Panc1 (cell line): Measurements from ENCODE around the gene DNPEP. TPM values are rescaled to one million over a fixed set of nuclear protein-coding genes. Genes with fewer than 3 reads are reported as not detected.

Experiments
- ATAC-seq: fragments of 200-7000 bp; cut with Tn5 transposase; 2 replicates; pipeline ENCODE4 v1.9.1; 2020; ENCODE audit warnings: mild to moderate bottlenecking, moderate library complexity
- BruUV-seq: library from RNA; stranded (reverse); fragments of 400-500 nt; replicated peaks from 2 replicates; lab custom pipeline; 2021; lab: Mats Ljungman, UMichigan
- CTCF ChIA-PET: fragments of 300-600 bp; sonication (Branson Sonifier 250); formaldehyde crosslinking; loops from one replicate; lab custom pipeline; 2022; ENCODE audit warnings: antibody characterized with exemption; lab: Charles Lee
- POLR2A ChIA-PET: fragments of 300-600 bp; sonication (Branson Sonifier 250); formaldehyde crosslinking; loops from one replicate; lab custom pipeline; 2022; ENCODE audit warnings: antibody characterized with exemption; lab: Charles Lee
- DNase-seq: peaks from one replicate; pipeline ENCODE4 v3.0.0-alpha.2; 2010; ENCODE audit warnings: low read depth, low spot score
- H3K27ac ChIP-seq: 2 replicates; pipeline ENCODE4 v1.5.1; 2011; ENCODE audit warnings: mild to moderate bottlenecking, low read length, inconsistent platforms
- H3K27me3 ChIP-seq: fragments of 200-500 bp; sonication (Bioruptor generic); 2 replicates; pipeline ENCODE4 v1.6.0; 2014; ENCODE audit warnings: low read length, inconsistent platforms; ENCODE audit not compliant: control insufficient read depth, insufficient read depth
- H3K36me3 ChIP-seq: fragments of 200-500 bp; sonication (Bioruptor generic); 2 replicates; pipeline ENCODE4 v1.5.1; 2014; ENCODE audit warnings: inconsistent platforms, mild to moderate bottlenecking, low read length, moderate library complexity; ENCODE audit not compliant: control insufficient read depth, insufficient read depth
- H3K4me1 ChIP-seq: 2 replicates; pipeline ENCODE4 v1.5.1; 2011; ENCODE audit warnings: inconsistent platforms, mild to moderate bottlenecking, low read length, moderate library complexity; ENCODE audit not compliant: control insufficient read depth, insufficient read depth
- H3K4me3 ChIP-seq, 2 experiments: 2 replicates each; pipeline ENCODE4 v1.5.1; 2011 to 2012; ENCODE audit warnings: low read depth in 2 of 2, low read length in 2 of 2, mild to moderate bottlenecking in 2 of 2, inconsistent platforms in 1 of 2, moderate library complexity in 1 of 2
- H3K9me3 ChIP-seq: fragments of 200-500 bp; sonication (Bioruptor generic); 2 replicates; pipeline ENCODE4 v1.5.1; 2014; ENCODE audit warnings: low read depth, mild to moderate bottlenecking, inconsistent platforms, low read length, moderate library complexity; ENCODE audit not compliant: control insufficient read depth, insufficient read depth
- POLR2AphosphoS5 ChIP-seq: IDR thresholded peaks from 2 replicates; pipeline ENCODE4 v1.6.1; 2012; ENCODE audit warnings: mild to moderate bottlenecking, low read depth, low read length, moderate library complexity
- REST ChIP-seq, 2 experiments: IDR thresholded peaks; 2 replicates each; pipeline ENCODE4 v1.6.1; 2011 to 2012; ENCODE audit warnings: low read depth in 2 of 2, control low read depth in 1 of 2, low read length in 1 of 2, mild to moderate bottlenecking in 1 of 2, moderate library complexity in 1 of 2; ENCODE audit not compliant: insufficient read depth in 1 of 2
- SIN3A ChIP-seq: IDR thresholded peaks from 2 replicates; pipeline ENCODE4 v1.6.1; 2012; ENCODE audit warnings: low read depth, mild to moderate bottlenecking, low read length, moderate library complexity, borderline replicate concordance; ENCODE audit not compliant: insufficient read depth
- TCF7L2 ChIP-seq: IDR thresholded peaks from 2 replicates; pipeline ENCODE4 v1.6.1; 2011; ENCODE audit warnings: mild to moderate bottlenecking, low read depth, low read length, inconsistent platforms
- in situ Hi-C: cut with HindIII; loops from 2 replicates; pipeline ENCODE4 v1.10.0; 2016; ENCODE audit warnings: low sequenced_read_pairs, low pct_unique_long_range_greater_than_20kb
- intact Hi-C: fragments of 100-400 bp; cut with micrococcal nuclease; formaldehyde crosslinking; loops from one replicate; pipeline ENCODE4 v1.10.0; 2022; ENCODE audit not compliant: unreplicated experiment
- total RNA-seq: library from RNA; stranded (reverse); gene quantifications from one replicate; pipeline ENCODE4 v1.2.1, GENCODE V29; 2021; ENCODE audit not compliant: unreplicated experiment
- TF ChIP-seq, protein P1 (sequence below): fragments of 450-650 bp; IDR thresholded peaks from 2 replicates; pipeline ENCODE4 v1.5.1; 2017; ENCODE audit warnings: mild to moderate bottlenecking

DNPEP gene
- total RNA-seq, 1 experiment from 2014 or later: 107 TPM

GRCh38 chr2:219436491-219436890 is 48.8 kb upstream of the DNPEP start:
- no TSS peak for BruUV-seq
- no peak overlapping the region for H3K27ac ChIP-seq
- TF ChIP-seq, protein P1, sequence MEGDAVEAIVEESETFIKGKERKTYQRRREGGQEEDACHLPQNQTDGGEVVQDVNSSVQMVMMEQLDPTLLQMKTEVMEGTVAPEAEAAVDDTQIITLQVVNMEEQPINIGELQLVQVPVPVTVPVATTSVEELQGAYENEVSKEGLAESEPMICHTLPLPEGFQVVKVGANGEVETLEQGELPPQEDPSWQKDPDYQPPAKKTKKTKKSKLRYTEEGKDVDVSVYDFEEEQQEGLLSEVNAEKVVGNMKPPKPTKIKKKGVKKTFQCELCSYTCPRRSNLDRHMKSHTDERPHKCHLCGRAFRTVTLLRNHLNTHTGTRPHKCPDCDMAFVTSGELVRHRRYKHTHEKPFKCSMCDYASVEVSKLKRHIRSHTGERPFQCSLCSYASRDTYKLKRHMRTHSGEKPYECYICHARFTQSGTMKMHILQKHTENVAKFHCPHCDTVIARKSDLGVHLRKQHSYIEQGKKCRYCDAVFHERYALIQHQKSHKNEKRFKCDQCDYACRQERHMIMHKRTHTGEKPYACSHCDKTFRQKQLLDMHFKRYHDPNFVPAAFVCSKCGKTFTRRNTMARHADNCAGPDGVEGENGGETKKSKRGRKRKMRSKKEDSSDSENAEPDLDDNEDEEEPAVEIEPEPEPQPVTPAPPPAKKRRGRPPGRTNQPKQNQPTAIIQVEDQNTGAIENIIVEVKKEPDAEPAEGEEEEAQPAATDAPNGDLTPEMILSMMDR: no peak
- TF ChIP-seq SIN3A (no peak), REST (IDR thresholded peaks at IDR 0.05; ENCODE audit: insufficient read depth in 1 of 2, low read depth in 2 of 2, low read length in 1 of 2) (no peak), POLR2AphosphoS5 (no peak), TCF7L2 (no peak)
- H3K4me3 ChIP-seq: no peak overlapping the region
- H3K9me3 ChIP-seq: no peaks in the 10 kb centered on the region
- intact Hi-C loops (no loop called here), in situ Hi-C loops (no loop called here)
- ATAC-seq (no peak), DNase-seq (no peak)
- H3K27me3 ChIP-seq: peaks cover 8% of the 10 kb centered on the region
- peaks cover 6% of the 10 kb centered on the region for H3K4me1 ChIP-seq
- CTCF ChIA-PET: no interaction called here
- no peaks in the 10 kb centered on the region for H3K36me3 ChIP-seq
- POLR2A ChIA-PET: no interaction called here

- Histone ChIP-seq H3K36me3 (no peaks in the 10 kb centered on the region), H3K4me3 (no peak overlapping the region), H3K27ac (no peak overlapping the region), H3K9me3 (no peaks in the 10 kb centered on the region), H3K27me3 (peaks cover under 1% of the 10 kb centered on the region; the same call in 1 of the 2 replicates), H3K4me1 (no peaks in the 10 kb centered on the region)
- TF ChIP-seq POLR2AphosphoS5 (no peak), REST (IDR thresholded peaks at IDR 0.05; ENCODE audit: insufficient read depth in 1 of 2, low read depth in 2 of 2, low read length in 1 of 2) (no peak), SIN3A (no peak), TCF7L2 (no peak)
- TF ChIP-seq, protein P1: no peak
- POLR2A ChIA-PET: no interaction called here
- in situ Hi-C loops: no loop called here
- CTCF ChIA-PET: interaction anchor here (0.9 kb wide), 1 partner anchor 60 kb away, joined by 3 read pairs; no protein-coding TSS in a partner anchor
- DNase-seq (no peak), ATAC-seq (no peak)
- intact Hi-C loops: no loop called here
- BruUV-seq: no TSS peak
These were observed 48.0 kb upstream of the DNPEP start for GRCh38 chr2:219435701-219436100.
